Calu3 (cell line): ENCODE data around the gene ZNF177. TPM values are rescaled to one million over a fixed set of nuclear protein-coding genes. Genes with fewer than 3 reads are reported as not detected.

ENCODE experiments used
- BruUV-seq: library from RNA; stranded (reverse); fragments of 400-500 nt; replicated peaks from 2 replicates; lab custom pipeline; 2021; lab: Mats Ljungman, UMichigan
- CTCF ChIA-PET: fragments of 300-600 bp; sonication (Branson Sonifier 250); formaldehyde crosslinking; loops from one replicate; lab custom pipeline; 2022; ENCODE audit warnings: antibody characterized with exemption; lab: Charles Lee
- DNase-seq: peaks from one replicate; pipeline ENCODE4 v3.0.0; 2022
- H3K27ac Mint-ChIP-seq: one replicate; pipeline ENCODE4 v1.8.0; 2022; ENCODE audit warnings: mixed read lengths; ENCODE audit not compliant: unreplicated experiment
- H3K27me3 Mint-ChIP-seq: one replicate; pipeline ENCODE4 v1.8.0; 2022; ENCODE audit warnings: mixed read lengths; ENCODE audit not compliant: unreplicated experiment
- H3K36me3 Mint-ChIP-seq: one replicate; pipeline ENCODE4 v1.8.0; 2022; ENCODE audit warnings: mild to moderate bottlenecking, moderate library complexity, mixed read lengths; ENCODE audit not compliant: insufficient read depth, unreplicated experiment
- H3K4me1 Mint-ChIP-seq: one replicate; pipeline ENCODE4 v1.8.0; 2022; ENCODE audit warnings: mild to moderate bottlenecking, low read depth, mixed read lengths; ENCODE audit not compliant: unreplicated experiment
- H3K4me3 Mint-ChIP-seq: one replicate; pipeline ENCODE4 v1.8.0; 2022; ENCODE audit warnings: mild to moderate bottlenecking, low read depth, moderate library complexity, mixed read lengths; ENCODE audit not compliant: unreplicated experiment
- H3K9me3 Mint-ChIP-seq: one replicate; pipeline ENCODE4 v1.8.0; 2022; ENCODE audit warnings: low read depth, mixed read lengths; ENCODE audit not compliant: unreplicated experiment
- intact Hi-C: fragments of 100-400 bp; cut with micrococcal nuclease; formaldehyde crosslinking; loops from one replicate; pipeline ENCODE4 v1.10.0; 2022; ENCODE audit not compliant: unreplicated experiment
- total RNA-seq: library from RNA; stranded (reverse); gene quantifications from 2 replicates; pipeline ENCODE4 v1.2.3, GENCODE V29; 2022
- TF ChIP-seq, protein P1 (sequence below): fragments of 200-600 bp; IDR thresholded peaks from one replicate; pipeline ENCODE4 v1.8.0; 2022; ENCODE audit warnings: antibody characterized with exemption; ENCODE audit not compliant: unreplicated experiment

ZNF177 gene
- total RNA-seq, 1 experiment from 2014 or later, result 2.2 TPM

DNA sequence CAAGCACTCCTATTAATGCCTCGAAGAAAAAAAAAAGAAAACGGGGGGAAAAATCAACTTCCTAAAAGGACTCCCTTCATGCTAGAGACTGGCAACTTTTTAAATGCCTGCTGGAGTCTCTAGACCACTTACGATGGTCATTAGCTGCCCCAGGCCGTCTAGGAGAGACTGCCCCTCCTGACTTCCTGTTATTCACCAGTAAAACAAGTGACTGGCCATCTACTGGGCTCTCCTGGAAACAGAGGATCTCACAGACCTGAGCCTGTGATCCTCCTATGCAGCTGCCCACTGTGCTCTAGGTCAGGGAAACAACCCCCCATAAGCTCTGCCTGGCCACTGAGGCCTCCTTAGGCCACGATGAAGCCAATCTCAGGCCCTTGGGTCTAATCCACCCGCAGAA is 65.1 kb downstream of the ZNF177 start:
- TF ChIP-seq, protein P1, sequence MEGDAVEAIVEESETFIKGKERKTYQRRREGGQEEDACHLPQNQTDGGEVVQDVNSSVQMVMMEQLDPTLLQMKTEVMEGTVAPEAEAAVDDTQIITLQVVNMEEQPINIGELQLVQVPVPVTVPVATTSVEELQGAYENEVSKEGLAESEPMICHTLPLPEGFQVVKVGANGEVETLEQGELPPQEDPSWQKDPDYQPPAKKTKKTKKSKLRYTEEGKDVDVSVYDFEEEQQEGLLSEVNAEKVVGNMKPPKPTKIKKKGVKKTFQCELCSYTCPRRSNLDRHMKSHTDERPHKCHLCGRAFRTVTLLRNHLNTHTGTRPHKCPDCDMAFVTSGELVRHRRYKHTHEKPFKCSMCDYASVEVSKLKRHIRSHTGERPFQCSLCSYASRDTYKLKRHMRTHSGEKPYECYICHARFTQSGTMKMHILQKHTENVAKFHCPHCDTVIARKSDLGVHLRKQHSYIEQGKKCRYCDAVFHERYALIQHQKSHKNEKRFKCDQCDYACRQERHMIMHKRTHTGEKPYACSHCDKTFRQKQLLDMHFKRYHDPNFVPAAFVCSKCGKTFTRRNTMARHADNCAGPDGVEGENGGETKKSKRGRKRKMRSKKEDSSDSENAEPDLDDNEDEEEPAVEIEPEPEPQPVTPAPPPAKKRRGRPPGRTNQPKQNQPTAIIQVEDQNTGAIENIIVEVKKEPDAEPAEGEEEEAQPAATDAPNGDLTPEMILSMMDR, result no peak
- no peaks in the 10 kb centered on the region for H3K4me1 Mint-ChIP-seq
- H3K36me3 Mint-ChIP-seq, result peaks cover 12% of the 10 kb centered on the region
- H3K27ac Mint-ChIP-seq, result no peak overlapping the region
- intact Hi-C loops, result no loop called here
- CTCF ChIA-PET, result no interaction called here
- no peak overlapping the region for H3K4me3 Mint-ChIP-seq
- H3K27me3 Mint-ChIP-seq, result no peaks in the 10 kb centered on the region
- peaks cover 8% of the 10 kb centered on the region for H3K9me3 Mint-ChIP-seq
- BruUV-seq, result no TSS peak
- DNase-seq, result no peak

DNA sequence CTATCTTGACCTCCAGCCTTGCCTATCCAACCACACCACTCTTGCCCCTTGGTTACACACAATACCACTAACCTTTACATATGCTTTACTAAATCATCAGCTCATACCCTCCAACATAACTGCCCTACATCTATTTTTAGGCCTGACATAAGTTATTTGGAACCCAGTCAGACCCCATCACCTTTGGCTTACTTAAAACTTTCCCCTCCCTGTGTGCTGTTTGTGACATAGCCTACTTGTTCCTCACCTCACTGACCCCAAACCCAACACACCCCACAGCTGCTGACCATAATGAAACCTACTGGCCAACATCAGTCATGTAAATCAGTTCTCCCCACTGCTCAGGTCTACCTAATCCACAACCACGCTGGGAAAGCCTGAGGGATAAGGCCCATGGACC is 67.6 kb downstream of the ZNF177 start:
- intact Hi-C loops, result no loop called here
- CTCF ChIA-PET, result no interaction called here
- Mint-ChIP-seq H3K36me3 (peaks cover 23% of the 10 kb centered on the region), H3K27ac (no peak overlapping the region), H3K4me3 (no peak overlapping the region), H3K27me3 (no peaks in the 10 kb centered on the region), H3K4me1 (peaks cover 9% of the 10 kb centered on the region), H3K9me3 (peaks cover 5% of the 10 kb centered on the region)
- TF ChIP-seq, protein P1, result no peak
- no peak for DNase-seq
- BruUV-seq, result no TSS peak

DNA sequence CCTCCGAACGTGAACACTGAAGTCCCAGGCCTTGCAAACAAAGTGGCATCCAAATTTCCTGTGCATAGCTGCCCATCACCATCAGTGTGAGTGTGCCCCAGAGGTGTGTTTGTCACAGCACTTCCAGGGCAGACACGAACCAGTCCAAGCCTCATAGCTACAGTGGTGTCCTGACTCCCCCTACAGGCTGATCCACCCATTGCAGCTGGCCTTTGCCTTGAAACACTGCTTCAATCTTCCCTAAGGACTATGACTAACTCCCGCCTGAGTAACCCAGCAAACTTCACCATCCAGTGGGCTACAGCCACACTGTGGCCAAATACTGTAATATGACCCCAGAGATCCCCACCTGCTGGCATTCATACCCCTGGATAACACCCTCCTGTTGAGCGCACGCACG is 68.7 kb downstream of the ZNF177 start:
- no peak overlapping the region for H3K27ac Mint-ChIP-seq

More for the DNA sequence above, 68.7 kb downstream of the ZNF177 start:
- Mint-ChIP-seq H3K9me3 (peaks cover 5% of the 10 kb centered on the region), H3K27me3 (no peaks in the 10 kb centered on the region), H3K4me3 (no peak overlapping the region), H3K4me1 (peaks cover 9% of the 10 kb centered on the region), H3K36me3 (peaks cover 30% of the 10 kb centered on the region)
- DNase-seq, result no peak
- TF ChIP-seq, protein P1, result no peak
- CTCF ChIA-PET, result no interaction called here
- intact Hi-C loops, result no loop called here
- no TSS peak for BruUV-seq

Other genes starting within 250 kb of the ZNF177 start
- gene OR7G1, start 247.2 kb upstream of the ZNF177 start, total RNA-seq, result not detected in 2 replicates
- not detected in 2 replicates for gene OR7G3, start 236.1 kb upstream of the ZNF177 start, total RNA-seq
- 25.4 and 26.3 TPM in 2 replicates for gene ZNF317, start 222.6 kb upstream of the ZNF177 start, total RNA-seq
- gene OR7D2, start 184.0 kb upstream of the ZNF177 start, total RNA-seq, result not detected in 2 replicates
- gene OR7D4, start 143.4 kb upstream of the ZNF177 start, total RNA-seq, result not detected in 2 replicates
- gene OR7E24, start 112.1 kb upstream of the ZNF177 start, total RNA-seq, result not detected in 2 replicates
- gene ZNF699, start 53.2 kb upstream of the ZNF177 start, total RNA-seq, result 2.9 and 3.2 TPM in 2 replicates
- 7.5 and 10.4 TPM in 2 replicates for gene ZNF559, start 38.8 kb upstream of the ZNF177 start, total RNA-seq
- 12.7 and 13.1 TPM in 2 replicates for gene ZNF266, start 72.6 kb downstream of the ZNF177 start, total RNA-seq
- not detected in 2 replicates for gene ZNF560, start 135.6 kb downstream of the ZNF177 start, total RNA-seq
- gene ZNF426, start 175.6 kb downstream of the ZNF177 start, total RNA-seq, result 7.8 and 9.4 TPM in 2 replicates
- gene ZNF121, start 221.5 kb downstream of the ZNF177 start, total RNA-seq, result 61.1 and 66.2 TPM in 2 replicates